Activated naive CD4-positive, alpha-beta T cell treated with anti-CD3 and anti-CD28 coated beads, Interleukin-2, amount 10 ng/mL, durations not matched to agents 7 days and 5 days (primary cell): ENCODE data around the gene FAF1.

Experiments
- CTCF ChIA-PET: fragments of 350-600 bp; sonication (Branson Sonifier 250); formaldehyde crosslinking; loops from one replicate; lab custom pipeline; 2021; ENCODE audit warnings: antibody characterized with exemption; lab: Charles Lee
- DNase-seq: peaks from one replicate; pipeline ENCODE4 v3.0.0-alpha.2; 2020
- H3K27ac Mint-ChIP-seq: one replicate; pipeline ENCODE4 v1.8.0; 2021; ENCODE audit warnings: mild to moderate bottlenecking, moderate library complexity, mixed read lengths
- H3K27me3 Mint-ChIP-seq: one replicate; pipeline ENCODE4 v1.8.0; 2021; ENCODE audit warnings: mild to moderate bottlenecking, mixed read lengths
- H3K36me3 Mint-ChIP-seq: one replicate; pipeline ENCODE4 v1.8.0; 2021; ENCODE audit warnings: mixed read lengths
- H3K4me1 Mint-ChIP-seq: one replicate; pipeline ENCODE4 v1.8.0; 2021; ENCODE audit warnings: mixed read lengths
- H3K4me3 Mint-ChIP-seq: one replicate; pipeline ENCODE4 v1.8.0; 2021; ENCODE audit warnings: mild to moderate bottlenecking, moderate library complexity, mixed read lengths
- H3K9me3 Mint-ChIP-seq: one replicate; pipeline ENCODE4 v1.8.0; 2021; ENCODE audit warnings: mixed read lengths

FAF1 gene

GRCh38 chr1:50666849-50667248, 293.2 kb downstream of the FAF1 start:
- Mint-ChIP-seq H3K9me3 (no peaks in the 10 kb centered on the region), H3K4me1 (no peaks in the 10 kb centered on the region), H3K4me3 (no peak overlapping the region), H3K36me3 (no peaks in the 10 kb centered on the region), H3K27ac (no peak overlapping the region), H3K27me3 (no peaks in the 10 kb centered on the region)
- no peak for DNase-seq
- CTCF ChIA-PET = no interaction called here

- DNase-seq = no peak
- Mint-ChIP-seq H3K27ac (no peak overlapping the region), H3K4me1 (no peaks in the 10 kb centered on the region), H3K4me3 (no peak overlapping the region), H3K9me3 (no peaks in the 10 kb centered on the region), H3K36me3 (no peaks in the 10 kb centered on the region), H3K27me3 (no peaks in the 10 kb centered on the region)
- CTCF ChIA-PET = no interaction called here
Observed at GRCh38 chr1:50665413-50665812, 294.7 kb downstream of the FAF1 start.

- Mint-ChIP-seq H3K9me3 (no peaks in the 10 kb centered on the region), H3K36me3 (no peaks in the 10 kb centered on the region), H3K27ac (no peak overlapping the region), H3K27me3 (no peaks in the 10 kb centered on the region), H3K4me3 (no peak overlapping the region), H3K4me1 (peaks cover 6% of the 10 kb centered on the region)
- CTCF ChIA-PET = interaction anchor here (0.5 to 0.6 kb wide), 2 partner anchors 42 to 1258 kb away, joined by 3 to 4 read pairs; no protein-coding TSS in a partner anchor
- DNase-seq = no peak
Observed at GRCh38 chr1:50661626-50662025, 298.4 kb downstream of the FAF1 start.

- DNase-seq = no peak
- Mint-ChIP-seq H3K4me3 (no peak overlapping the region), H3K27ac (no peak overlapping the region), H3K27me3 (no peaks in the 10 kb centered on the region), H3K4me1 (peaks cover 6% of the 10 kb centered on the region), H3K9me3 (no peaks in the 10 kb centered on the region), H3K36me3 (peaks cover 2% of the 10 kb centered on the region)
- CTCF ChIA-PET = no interaction called here
Observed at GRCh38 chr1:50659107-50659662, 300.9 kb downstream of the FAF1 start.

GRCh38 chr1:50658459-50659076, 301.5 kb downstream of the FAF1 start:
- CTCF ChIA-PET = no interaction called here
- Mint-ChIP-seq H3K4me3 (no peak overlapping the region), H3K36me3 (peaks cover 2% of the 10 kb centered on the region), H3K27me3 (no peaks in the 10 kb centered on the region), H3K9me3 (no peaks in the 10 kb centered on the region), H3K4me1 (peaks cover 6% of the 10 kb centered on the region), H3K27ac (no peak overlapping the region)
- no peak for DNase-seq

GRCh38 chr1:50656931-50657330, 303.1 kb downstream of the FAF1 start:
- H3K27me3 Mint-ChIP-seq = no peaks in the 10 kb centered on the region
- H3K27ac Mint-ChIP-seq = no peak overlapping the region
- no peak overlapping the region for H3K4me3 Mint-ChIP-seq
- CTCF ChIA-PET = no interaction called here
- DNase-seq = no peak
- H3K4me1 Mint-ChIP-seq = peaks cover 6% of the 10 kb centered on the region
- H3K36me3 Mint-ChIP-seq = peaks cover 4% of the 10 kb centered on the region
- H3K9me3 Mint-ChIP-seq = no peaks in the 10 kb centered on the region

GRCh38 chr1:50651476-50652263, 308.4 kb downstream of the FAF1 start:
- Mint-ChIP-seq H3K4me3 (no peak overlapping the region), H3K27ac (no peak overlapping the region), H3K27me3 (no peaks in the 10 kb centered on the region), H3K36me3 (peaks cover 5% of the 10 kb centered on the region), H3K4me1 (no peaks in the 10 kb centered on the region), H3K9me3 (no peaks in the 10 kb centered on the region)
- no peak for DNase-seq
- CTCF ChIA-PET = no interaction called here

- Mint-ChIP-seq H3K4me3 (no peak overlapping the region), H3K36me3 (peaks cover 1% of the 10 kb centered on the region), H3K4me1 (no peaks in the 10 kb centered on the region), H3K9me3 (no peaks in the 10 kb centered on the region), H3K27me3 (no peaks in the 10 kb centered on the region), H3K27ac (no peak overlapping the region)
- DNase-seq = no peak
- CTCF ChIA-PET = no interaction called here
Observed at GRCh38 chr1:50646526-50646925, 313.5 kb downstream of the FAF1 start.

- H3K27me3 Mint-ChIP-seq = no peaks in the 10 kb centered on the region
- CTCF ChIA-PET = no interaction called here
- no peaks in the 10 kb centered on the region for H3K4me1 Mint-ChIP-seq
- H3K4me3 Mint-ChIP-seq = no peak overlapping the region
- no peak overlapping the region for H3K27ac Mint-ChIP-seq
- H3K36me3 Mint-ChIP-seq = peaks cover 1% of the 10 kb centered on the region
- no peak for DNase-seq
- no peaks in the 10 kb centered on the region for H3K9me3 Mint-ChIP-seq
Observed at GRCh38 chr1:50645139-50645538, 314.9 kb downstream of the FAF1 start.

- Mint-ChIP-seq H3K27ac (no peak overlapping the region), H3K4me1 (no peaks in the 10 kb centered on the region), H3K4me3 (no peak overlapping the region), H3K9me3 (no peaks in the 10 kb centered on the region), H3K27me3 (no peaks in the 10 kb centered on the region), H3K36me3 (peaks cover 1% of the 10 kb centered on the region)
- CTCF ChIA-PET = interaction anchor here (0.9 kb wide), 1 partner anchor 23 kb away, joined by 3 read pairs; no protein-coding TSS in a partner anchor
- no peak for DNase-seq
Observed at GRCh38 chr1:50644447-50645105, 315.5 kb downstream of the FAF1 start.

- no peak for DNase-seq
- Mint-ChIP-seq H3K4me1 (no peaks in the 10 kb centered on the region), H3K27me3 (no peaks in the 10 kb centered on the region), H3K27ac (no peak overlapping the region), H3K9me3 (no peaks in the 10 kb centered on the region), H3K4me3 (no peak overlapping the region), H3K36me3 (peaks cover 3% of the 10 kb centered on the region)
- CTCF ChIA-PET = no interaction called here
Observed at GRCh38 chr1:50637460-50637859, 322.6 kb downstream of the FAF1 start.

- CTCF ChIA-PET = no interaction called here
- H3K36me3 Mint-ChIP-seq = peaks cover 2% of the 10 kb centered on the region
- no peak overlapping the region for H3K27ac Mint-ChIP-seq
- no peak for DNase-seq
- no peaks in the 10 kb centered on the region for H3K27me3 Mint-ChIP-seq
- H3K9me3 Mint-ChIP-seq = no peaks in the 10 kb centered on the region
- no peak overlapping the region for H3K4me3 Mint-ChIP-seq
- no peaks in the 10 kb centered on the region for H3K4me1 Mint-ChIP-seq
Observed at GRCh38 chr1:50634251-50634650, 325.8 kb downstream of the FAF1 start.

- Mint-ChIP-seq H3K9me3 (no peaks in the 10 kb centered on the region), H3K4me3 (no peak overlapping the region), H3K27me3 (no peaks in the 10 kb centered on the region), H3K4me1 (no peaks in the 10 kb centered on the region), H3K27ac (no peak overlapping the region), H3K36me3 (peaks cover 2% of the 10 kb centered on the region)
- no peak for DNase-seq
- CTCF ChIA-PET = no interaction called here
Observed at GRCh38 chr1:50633465-50633864, 326.6 kb downstream of the FAF1 start.

GRCh38 chr1:50631161-50631560, 328.9 kb downstream of the FAF1 start:
- H3K4me1 Mint-ChIP-seq = no peaks in the 10 kb centered on the region
- CTCF ChIA-PET = no interaction called here

More at GRCh38 chr1:50631161-50631560, 328.9 kb downstream of the FAF1 start:
- Mint-ChIP-seq H3K9me3 (no peaks in the 10 kb centered on the region), H3K36me3 (peaks cover 2% of the 10 kb centered on the region), H3K27me3 (no peaks in the 10 kb centered on the region), H3K27ac (no peak overlapping the region), H3K4me3 (no peak overlapping the region)
- no peak for DNase-seq
